SK-N-SH (cell line): ENCODE data around the gene CCL2. TPM values are rescaled to one million over a fixed set of nuclear protein-coding genes. Genes with fewer than 3 reads are reported as not detected.

Experiments used
- CTCF ChIA-PET: fragments of 300-600, 350-600 bp; formaldehyde crosslinking; extraction: SDS; loops from one replicate; lab custom pipeline; 2021; lab: Yijun Ruan, JAX
- POLR2A ChIA-PET: fragments of 350-600 bp; sonication (Branson Sonifier 250); formaldehyde crosslinking; extraction: SDS; loops from one replicate; lab custom pipeline; 2020; ENCODE audit warnings: antibody characterized with exemption, inconsistent platforms; lab: Yijun Ruan, JAX
- DNase-seq: peaks from one replicate; pipeline ENCODE4 v3.0.0; 2012
- H2AFZ ChIP-seq: fragments of 200-600 bp; sonication (generic); 2 replicates; pipeline ENCODE4 v1.8.1; 2016; ENCODE audit warnings: antibody characterized with exemption, mild to moderate bottlenecking, low read depth
- H3F3A ChIP-seq: fragments of 200-600 bp; sonication (generic); replicated peaks from 2 replicates; pipeline ENCODE3; 2016; ENCODE audit warnings: antibody characterized with exemption, mild to moderate bottlenecking; ENCODE audit not compliant: insufficient read depth
- H3K27ac ChIP-seq, 2 experiments: fragments of 200-500 bp in 1 of 2; fragments of 200-600 bp in 1 of 2; sonication (Bioruptor generic) in 1 of 2; sonication (generic), shearing (Covaris generic) in 1 of 2; 2 replicates each; pipeline versions ENCODE4 v1.5.1 to v1.6.1; 2014 to 2016; ENCODE audit warnings: low read depth in 2 of 2, inconsistent platforms in 1 of 2, low read length in 1 of 2, mild to moderate bottlenecking in 1 of 2, mixed read lengths in 1 of 2
- H3K27me3 ChIP-seq: fragments of 200-600 bp; sonication (generic), shearing (Covaris generic); 2 replicates; pipeline ENCODE4 v1.6.1; 2016; ENCODE audit warnings: mixed run types; ENCODE audit not compliant: insufficient read depth
- H3K36me3 ChIP-seq, 2 experiments: fragments of 200-500 bp in 1 of 2; fragments of 200-600 bp in 1 of 2; sonication (Bioruptor generic) in 1 of 2; sonication (generic) in 1 of 2; replicated peaks in 1 of 2; 2 replicates each; pipeline versions ENCODE3 to v1.5.1; 2014 to 2016; ENCODE audit warnings: low read length in 1 of 2, mild to moderate bottlenecking in 1 of 2; ENCODE audit not compliant: insufficient read depth in 2 of 2, control insufficient read depth in 1 of 2
- H3K4me1 ChIP-seq, 2 experiments: fragments of 200-500 bp in 1 of 2; fragments of 200-600 bp in 1 of 2; sonication (Bioruptor generic) in 1 of 2; sonication (generic), shearing (Covaris generic) in 1 of 2; 2 replicates each; pipeline versions ENCODE4 v1.5.1 to v1.6.1; 2014 to 2016; ENCODE audit warnings: low read depth in 1 of 2, low read length in 1 of 2, mixed run types in 1 of 2; ENCODE audit not compliant: insufficient read depth in 2 of 2, control insufficient read depth in 1 of 2
- H3K4me2 ChIP-seq: fragments of 200-600 bp; sonication (generic), shearing (Covaris generic); 2 replicates; pipeline ENCODE4 v1.6.1; 2017; ENCODE audit warnings: mixed run types
- H3K4me3 ChIP-seq, 2 experiments: fragments of 200-500 bp in 1 of 2; fragments of 200-600 bp in 1 of 2; sonication (Bioruptor generic) in 1 of 2; sonication (generic), shearing (Covaris generic) in 1 of 2; 2 replicates each; pipeline versions ENCODE4 v1.5.1 to v1.8.1; 2014 to 2016; ENCODE audit warnings: low read depth in 2 of 2, inconsistent platforms in 1 of 2, low read length in 1 of 2, mild to moderate bottlenecking in 1 of 2, mixed read lengths in 1 of 2, moderate library complexity in 1 of 2
- H3K79me2 ChIP-seq: fragments of 200-600 bp; sonication (generic); 2 replicates; pipeline ENCODE4 v1.8.1; 2017; ENCODE audit warnings: mild to moderate bottlenecking; ENCODE audit not compliant: insufficient read depth
- H3K9ac ChIP-seq: fragments of 200-600 bp; sonication (generic); 2 replicates; pipeline ENCODE4 v1.6.1; 2017; ENCODE audit warnings: mixed run types
- H3K9me2 ChIP-seq: fragments of 200-600 bp; sonication (generic); 2 replicates; pipeline ENCODE4 v1.6.1; 2017; ENCODE audit warnings: mixed run types
- H3K9me3 ChIP-seq: fragments of 200-600 bp; sonication (generic); 2 replicates; pipeline ENCODE4 v1.6.1; 2017; ENCODE audit warnings: mixed run types, mild to moderate bottlenecking, moderate library complexity
- H4K20me1 ChIP-seq: fragments of 200-600 bp; sonication (generic); 2 replicates; pipeline ENCODE4 v1.6.1; 2017; ENCODE audit warnings: mild to moderate bottlenecking, mixed run types; ENCODE audit not compliant: insufficient read depth
- EZH2phosphoT487 ChIP-seq: fragments of 200-600 bp; sonication (generic); IDR thresholded peaks from 2 replicates; pipeline ENCODE4 v1.6.1; 2017; ENCODE audit warnings: low read depth, mixed run types, mild to moderate bottlenecking, antibody characterized with exemption, moderate library complexity, borderline replicate concordance
- FOXM1 ChIP-seq: IDR thresholded peaks from 2 replicates; pipeline ENCODE4 v1.4.0; 2012; ENCODE audit warnings: low read depth, mild to moderate bottlenecking
- JUND ChIP-seq: IDR thresholded peaks from 2 replicates; pipeline ENCODE4 v1.4.0; 2012
- MAX ChIP-seq: IDR thresholded peaks from 2 replicates; pipeline ENCODE4 v1.4.0; 2012; ENCODE audit warnings: low read depth
- MXI1 ChIP-seq: IDR thresholded peaks from 2 replicates; pipeline ENCODE4 v1.6.1; 2012; ENCODE audit warnings: mild to moderate bottlenecking, low read depth, low read length, improper control_type of control experiment
- POLR2AphosphoS5 ChIP-seq: IDR thresholded peaks from 2 replicates; pipeline ENCODE4 v1.6.1; 2012; ENCODE audit warnings: low read depth, low read length
- RAD21 ChIP-seq: IDR thresholded peaks from 2 replicates; pipeline ENCODE4 v1.6.1; 2012; ENCODE audit warnings: mild to moderate bottlenecking, low read length
- RFX5 ChIP-seq: IDR thresholded peaks from 2 replicates; pipeline ENCODE4 v1.6.1; 2012; ENCODE audit warnings: mild to moderate bottlenecking, improper control_type of control experiment, low read length
- RXRA ChIP-seq: IDR thresholded peaks from 2 replicates; pipeline ENCODE4 v1.4.0; 2012; ENCODE audit warnings: low read depth, mild to moderate bottlenecking, borderline replicate concordance
- SIN3A ChIP-seq: IDR thresholded peaks from 2 replicates; pipeline ENCODE4 v1.6.1; 2012; ENCODE audit warnings: low read depth, mild to moderate bottlenecking, low read length, moderate library complexity, borderline replicate concordance
- SMC3 ChIP-seq: IDR thresholded peaks from 2 replicates; pipeline ENCODE4 v1.6.1; 2012; ENCODE audit warnings: low read depth, low read length, improper control_type of control experiment
- TAF1 ChIP-seq: IDR thresholded peaks from 2 replicates; pipeline ENCODE4 v1.6.1; 2012; ENCODE audit warnings: low read depth, mild to moderate bottlenecking, low read length, moderate library complexity, borderline replicate concordance
- TCF12 ChIP-seq: IDR thresholded peaks from 2 replicates; pipeline ENCODE4 v1.4.0; 2012
- TEAD4 ChIP-seq: IDR thresholded peaks from 2 replicates; pipeline ENCODE4 v1.4.0; 2012; ENCODE audit warnings: mild to moderate bottlenecking, borderline replicate concordance; ENCODE audit not compliant: insufficient read depth
- WGBS: methylation state at CpG from one replicate; pipeline ENCODE4 v1.1.6; 2017; ENCODE audit warnings: low lambda C conversion rate; 5-methylcytosine and 5-hydroxymethylcytosine counted together
- polyA plus RNA-seq, 3 experiments: library from polyadenylated mRNA; depleted of rRNA; stranded (reverse); fragments of >200 nt; gene quantifications; 2 replicates each; pipeline ENCODE4 v1.2.3, GENCODE V29; 2012
- TF ChIP-seq, protein P1 (sequence below): fragments of 150-350 bp; IDR thresholded peaks from 2 replicates; pipeline ENCODE4 v1.6.1; 2017; ENCODE audit warnings: antibody characterized with exemption, low read length, low read depth, borderline replicate concordance
- TF ChIP-seq, protein P2 (sequence below): IDR thresholded peaks from 2 replicates; pipeline ENCODE4 v1.4.0; 2012; ENCODE audit warnings: low read depth, borderline replicate concordance
- TF ChIP-seq, protein P3 (sequence below): fragments of 200-600 bp; sonication (generic); IDR thresholded peaks from 2 replicates; pipeline ENCODE4 v1.6.1; 2017; ENCODE audit warnings: antibody characterized with exemption, mild to moderate bottlenecking, moderate library complexity

Gene CCL2
- polyA plus RNA-seq, 1 of the 3 experiments (the other 2 are of a cell fraction), result 210 TPM

GRCh38 chr17:34245351-34245905, 9.7 kb upstream of the CCL2 start (continued):
- TF ChIP-seq, protein P1, sequence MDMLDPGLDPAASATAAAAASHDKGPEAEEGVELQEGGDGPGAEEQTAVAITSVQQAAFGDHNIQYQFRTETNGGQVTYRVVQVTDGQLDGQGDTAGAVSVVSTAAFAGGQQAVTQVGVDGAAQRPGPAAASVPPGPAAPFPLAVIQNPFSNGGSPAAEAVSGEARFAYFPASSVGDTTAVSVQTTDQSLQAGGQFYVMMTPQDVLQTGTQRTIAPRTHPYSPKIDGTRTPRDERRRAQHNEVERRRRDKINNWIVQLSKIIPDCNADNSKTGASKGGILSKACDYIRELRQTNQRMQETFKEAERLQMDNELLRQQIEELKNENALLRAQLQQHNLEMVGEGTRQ, result no peak
- TF ChIP-seq TCF12 (no peak), MAX (no peak), SIN3A (no peak), FOXM1 (no peak), RFX5 (no peak)
- TF ChIP-seq, protein P2, sequence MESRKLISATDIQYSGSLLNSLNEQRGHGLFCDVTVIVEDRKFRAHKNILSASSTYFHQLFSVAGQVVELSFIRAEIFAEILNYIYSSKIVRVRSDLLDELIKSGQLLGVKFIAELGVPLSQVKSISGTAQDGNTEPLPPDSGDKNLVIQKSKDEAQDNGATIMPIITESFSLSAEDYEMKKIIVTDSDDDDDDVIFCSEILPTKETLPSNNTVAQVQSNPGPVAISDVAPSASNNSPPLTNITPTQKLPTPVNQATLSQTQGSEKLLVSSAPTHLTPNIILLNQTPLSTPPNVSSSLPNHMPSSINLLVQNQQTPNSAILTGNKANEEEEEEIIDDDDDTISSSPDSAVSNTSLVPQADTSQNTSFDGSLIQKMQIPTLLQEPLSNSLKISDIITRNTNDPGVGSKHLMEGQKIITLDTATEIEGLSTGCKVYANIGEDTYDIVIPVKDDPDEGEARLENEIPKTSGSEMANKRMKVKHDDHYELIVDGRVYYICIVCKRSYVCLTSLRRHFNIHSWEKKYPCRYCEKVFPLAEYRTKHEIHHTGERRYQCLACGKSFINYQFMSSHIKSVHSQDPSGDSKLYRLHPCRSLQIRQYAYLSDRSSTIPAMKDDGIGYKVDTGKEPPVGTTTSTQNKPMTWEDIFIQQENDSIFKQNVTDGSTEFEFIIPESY, result no peak
- TF ChIP-seq, all 33 proteins: peak for 0

- peaks cover 9 to 35% of the 10 kb centered on the region in 2 experiments for H3K4me1 ChIP-seq
- H3K9me2 ChIP-seq, result no peaks in the 10 kb centered on the region
- no peaks in the 10 kb centered on the region for H3K36me3 ChIP-seq
- no peak for TF ChIP-seq MXI1
- no peak for TF ChIP-seq EZH2phosphoT487
- TF ChIP-seq JUND, result no peak
- no peak for TF ChIP-seq RAD21
- ChIA-PET POLR2A (no interaction called here), CTCF (interaction anchor here (3.0 kb wide), 1 partner anchor 115 kb away, joined by 9 read pairs; no protein-coding TSS in a partner anchor)
- H3K27me3 ChIP-seq, result no peaks in the 10 kb centered on the region
- H4K20me1 ChIP-seq, result no peaks in the 10 kb centered on the region
- no peak for DNase-seq
- no peak overlapping the region for H3K4me3 ChIP-seq
- H3K4me2 ChIP-seq, result no peak overlapping the region
- H3F3A ChIP-seq, result peaks cover 16% of the 10 kb centered on the region
- no peak overlapping the region for H3K9ac ChIP-seq
- no peak overlapping the region for H2AFZ ChIP-seq
- no peak overlapping the region for H3K27ac ChIP-seq
- no peaks in the 10 kb centered on the region for H3K79me2 ChIP-seq
- no peaks in the 10 kb centered on the region for H3K9me3 ChIP-seq
- WGBS, result 91% methylated on average over 1 of the region's 1 CpG
Measured at GRCh38 chr17:34246446-34246845, 8.6 kb upstream of the CCL2 start.

GRCh38 chr17:34246881-34247280, 8.2 kb upstream of the CCL2 start:
- Histone ChIP-seq H3K9me2 (no peaks in the 10 kb centered on the region), H3K27ac (no peak overlapping the region), H3K9me3 (no peaks in the 10 kb centered on the region), H3F3A (peaks cover 19% of the 10 kb centered on the region), H2AFZ (no peak overlapping the region), H3K9ac (no peak overlapping the region), H3K4me1 (peaks cover 11 to 39% of the 10 kb centered on the region in 2 experiments; a peak in 3 of 4 replicates), H3K4me3 (no peak overlapping the region), H3K4me2 (no peak overlapping the region), H3K79me2 (no peaks in the 10 kb centered on the region), H3K27me3 (no peaks in the 10 kb centered on the region), H4K20me1 (no peaks in the 10 kb centered on the region), H3K36me3 (no peaks in the 10 kb centered on the region)
- DNase-seq, result no peak
- ChIA-PET POLR2A (no interaction called here), CTCF (interaction anchor here (3.0 kb wide), 1 partner anchor 115 kb away, joined by 9 read pairs; no protein-coding TSS in a partner anchor)
- WGBS, result 68% methylated on average over 3 of the region's 3 CpGs
- TF ChIP-seq, protein P3, sequence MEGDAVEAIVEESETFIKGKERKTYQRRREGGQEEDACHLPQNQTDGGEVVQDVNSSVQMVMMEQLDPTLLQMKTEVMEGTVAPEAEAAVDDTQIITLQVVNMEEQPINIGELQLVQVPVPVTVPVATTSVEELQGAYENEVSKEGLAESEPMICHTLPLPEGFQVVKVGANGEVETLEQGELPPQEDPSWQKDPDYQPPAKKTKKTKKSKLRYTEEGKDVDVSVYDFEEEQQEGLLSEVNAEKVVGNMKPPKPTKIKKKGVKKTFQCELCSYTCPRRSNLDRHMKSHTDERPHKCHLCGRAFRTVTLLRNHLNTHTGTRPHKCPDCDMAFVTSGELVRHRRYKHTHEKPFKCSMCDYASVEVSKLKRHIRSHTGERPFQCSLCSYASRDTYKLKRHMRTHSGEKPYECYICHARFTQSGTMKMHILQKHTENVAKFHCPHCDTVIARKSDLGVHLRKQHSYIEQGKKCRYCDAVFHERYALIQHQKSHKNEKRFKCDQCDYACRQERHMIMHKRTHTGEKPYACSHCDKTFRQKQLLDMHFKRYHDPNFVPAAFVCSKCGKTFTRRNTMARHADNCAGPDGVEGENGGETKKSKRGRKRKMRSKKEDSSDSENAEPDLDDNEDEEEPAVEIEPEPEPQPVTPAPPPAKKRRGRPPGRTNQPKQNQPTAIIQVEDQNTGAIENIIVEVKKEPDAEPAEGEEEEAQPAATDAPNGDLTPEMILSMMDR, result no peak
- TF ChIP-seq TEAD4 (no peak), SMC3 (no peak), SIN3A (no peak), RAD21 (no peak), POLR2AphosphoS5 (no peak), TAF1 (no peak), RXRA (no peak)
- TF ChIP-seq, protein P2, result no peak
- TF ChIP-seq, protein P1, result no peak
